Measurements from ENCODE around the gene PRKG1. TPM values are rescaled to one million over a fixed set of nuclear protein-coding genes. Genes with fewer than 3 reads are reported as not detected.

PRKG1 gene
- total RNA-seq, 1 experiment from 2014 or later, result 16.5 TPM

- peak; percentile 89 for ATAC-seq
- H3K27me3 Mint-ChIP-seq (ENCODE audit: low read depth), result no peaks in the 10 kb centered on the region
- peak overlapping the region; percentile 73; the same call in 1 of the 2 replicates for H3K27ac Mint-ChIP-seq
- DNase-seq (ENCODE audit: low spot score), result no peak
- peaks cover 13% of the 10 kb centered on the region for H3K9me3 Mint-ChIP-seq
- POLR2A ChIA-PET, result no interaction called here
- peaks cover 13% of the 10 kb centered on the region for H3K36me3 Mint-ChIP-seq
- H3K4me3 Mint-ChIP-seq, result no peak overlapping the region
- CTCF ChIA-PET, result no interaction called here
- TF ChIP-seq ZNF263 (CRISPR knock-in tag; IDR thresholded peaks at IDR 0.05; ENCODE audit: low read depth) (no peak), NFE2L1 (CRISPR knock-in tag; IDR thresholded peaks at IDR 0.05) (no peak), CTCF (IDR thresholded peaks at IDR 0.05) (no peak), ZNF281 (CRISPR knock-in tag; IDR thresholded peaks at IDR 0.05) (no peak), JUN (CRISPR knock-in tag; IDR thresholded peaks at IDR 0.05) (no peak), ZNF416 (CRISPR knock-in tag; IDR thresholded peaks at IDR 0.05) (no peak), FOXP4 (CRISPR knock-in tag; IDR thresholded peaks at IDR 0.05) (no peak), TP53 (CRISPR knock-in tag; IDR thresholded peaks at IDR 0.05) (no peak), IRF1 (CRISPR knock-in tag; IDR thresholded peaks at IDR 0.05) (no peak), GABPB1 (CRISPR knock-in tag; IDR thresholded peaks at IDR 0.05) (no peak)
- peaks cover 13% of the 10 kb centered on the region for H3K4me1 Mint-ChIP-seq
Observed at GRCh38 chr10:52106899-52107298, 1032.6 kb downstream of the PRKG1 start.

GRCh38 chr10:52108236-52108635 is 1033.9 kb downstream of the PRKG1 start:
- peaks cover 2% of the 10 kb centered on the region for H3K9me3 Mint-ChIP-seq
- H3K27me3 Mint-ChIP-seq (ENCODE audit: low read depth), result no peaks in the 10 kb centered on the region
- CTCF ChIA-PET, result no interaction called here
- H3K4me1 Mint-ChIP-seq, result peaks cover 17% of the 10 kb centered on the region
- POLR2A ChIA-PET, result interaction anchor here (0.7 kb wide), 1 partner anchor 12 kb away, joined by 4 read pairs; no protein-coding TSS in a partner anchor
- TF ChIP-seq JUN (CRISPR knock-in tag; IDR thresholded peaks at IDR 0.05) (no peak), CBFB (CRISPR knock-in tag; IDR thresholded peaks at IDR 0.05; ENCODE audit: low read depth) (no peak), NFYB (CRISPR knock-in tag; conservative IDR thresholded peaks at IDR 0.05; ENCODE audit: low read depth) (no peak), FOXP1 (CRISPR knock-in tag; IDR thresholded peaks at IDR 0.05; ENCODE audit: borderline replicate concordance) (no peak), ZNF425 (CRISPR knock-in tag; conservative IDR thresholded peaks at IDR 0.05) (no peak), CREB1 (CRISPR knock-in tag; IDR thresholded peaks at IDR 0.05) (no peak), SMAD4 (CRISPR knock-in tag; IDR thresholded peaks at IDR 0.05) (no peak), ZNF532 (CRISPR knock-in tag; IDR thresholded peaks at IDR 0.05; ENCODE audit: borderline replicate concordance) (no peak), ATF6 (CRISPR knock-in tag; IDR thresholded peaks at IDR 0.05) (no peak), ETV6 (CRISPR knock-in tag; IDR thresholded peaks at IDR 0.05) (no peak), EMX1 (CRISPR knock-in tag; IDR thresholded peaks at IDR 0.05) (no peak), ZNF423 (CRISPR knock-in tag; IDR thresholded peaks at IDR 0.05) (no peak)
- DNase-seq (ENCODE audit: low spot score) (no peak), ATAC-seq (no peak)
- peaks cover 2% of the 10 kb centered on the region for H3K36me3 Mint-ChIP-seq
- no peak overlapping the region for H3K4me3 Mint-ChIP-seq
- H3K27ac Mint-ChIP-seq, result no peak overlapping the region

All from WTC11 (cell line).